GM21515 (cell line): Measurements from ENCODE around the gene DYSF.

Experiments used
- ATAC-seq: cut with Tn5 transposase; IDR thresholded peaks from one replicate; pipeline ENCODE4 v1.9.1; 2021; ENCODE audit not compliant: unreplicated experiment

The DYSF gene

GRCh38 chr2:71669058-71669456 is 215.7 kb downstream of the DYSF start:
- no peak for ATAC-seq

- ATAC-seq = no peak
Measured at GRCh38 chr2:71669628-71670429, 216.5 kb downstream of the DYSF start.

GRCh38 chr2:71670430-71670795 is 217.1 kb downstream of the DYSF start:
- ATAC-seq = no peak

- no peak for ATAC-seq
Measured at GRCh38 chr2:71671203-71671854, 218.0 kb downstream of the DYSF start.

GRCh38 chr2:71671895-71672825 is 218.8 kb downstream of the DYSF start:
- no peak for ATAC-seq

GRCh38 chr2:71672826-71673795 is 219.8 kb downstream of the DYSF start:
- no peak for ATAC-seq

- ATAC-seq = no peak
Measured at GRCh38 chr2:71674158-71674851, 220.9 kb downstream of the DYSF start.

GRCh38 chr2:71675296-71675695 is 221.9 kb downstream of the DYSF start:
- no peak for ATAC-seq

- ATAC-seq = no peak
Measured at GRCh38 chr2:71678874-71679273, 225.5 kb downstream of the DYSF start.

- no peak for ATAC-seq
Measured at GRCh38 chr2:71679491-71679890, 226.1 kb downstream of the DYSF start.

- ATAC-seq = no peak
Measured at GRCh38 chr2:71680925-71681324, 227.6 kb downstream of the DYSF start.

GRCh38 chr2:71681626-71682025 is 228.3 kb downstream of the DYSF start:
- no peak for ATAC-seq

GRCh38 chr2:71682341-71682740 is 229.0 kb downstream of the DYSF start:
- ATAC-seq = no peak

- no peak for ATAC-seq
Measured at GRCh38 chr2:71683070-71683469, 229.7 kb downstream of the DYSF start.

- no peak for ATAC-seq
Measured at GRCh38 chr2:71683666-71684065, 230.3 kb downstream of the DYSF start.

GRCh38 chr2:71684226-71685072 is 231.1 kb downstream of the DYSF start:
- no peak for ATAC-seq

GRCh38 chr2:71685073-71685848 is 231.9 kb downstream of the DYSF start:
- no peak for ATAC-seq

GRCh38 chr2:71685941-71686611 is 232.7 kb downstream of the DYSF start:
- no peak for ATAC-seq
